Adrenal gland (tissue), 12 donors: ENCODE results near the gene SLC8A2. TPM values are rescaled to one million over a fixed set of nuclear protein-coding genes. Genes with fewer than 3 reads are reported as not detected.

Experiments used
- DNase-seq, 7 donors: peaks; one replicate each; pipeline ENCODE4 v3.0.0-alpha.2; 2019 to 2020
- H3K27ac ChIP-seq, 5 donors: fragments of 200-600 bp; sonication (generic) in 4 of 5; 1 replicate in 3 of 5; 2 replicates in 2 of 5; pipeline versions ENCODE4 v1.5.1 to v1.8.0; 2016 to 2020; ENCODE audit warnings: mild to moderate bottlenecking in 1 of 5
- H3K27me3 ChIP-seq: fragments of 200-600 bp; 2 replicates; pipeline ENCODE4 v1.8.0; 2021
- H3K36me3 ChIP-seq, 2 donors: fragments of 200-600 bp; replicated peaks in 1 of 2; 1 replicate in 1 of 2; 2 replicates in 1 of 2; pipeline versions ENCODE4 v1.5.1 to v1.8.0; 2018 to 2022
- H3K4me1 ChIP-seq, 2 donors: fragments of 200-600 bp; replicated peaks in 1 of 2; 1 replicate in 1 of 2; 2 replicates in 1 of 2; pipeline versions ENCODE4 v1.5.1 to v1.8.0; 2018 to 2021
- H3K4me3 ChIP-seq, 4 donors: fragments of 200-600 bp; sonication (generic) in 3 of 4; one replicate each; pipeline ENCODE4 v1.5.1; 2016 to 2018
- H3K9me3 ChIP-seq, 3 donors: fragments of 200-600 bp; sonication (generic) in 1 of 3; replicated peaks in 1 of 3; 1 replicate in 2 of 3; 2 replicates in 1 of 3; pipeline versions ENCODE4 v1.5.1 to v1.8.0; 2016 to 2021
- POLR2A ChIP-seq, 2 donors: fragments of 450-650 bp; IDR thresholded peaks; one replicate each; pipeline ENCODE4 v1.6.1; 2017; ENCODE audit warnings: antibody characterized with exemption in 2 of 2, mild to moderate bottlenecking in 2 of 2, moderate library complexity in 1 of 2
- WGBS, 4 donors: extraction: QIAGEN DNeasy Blood & Tissue Kit in 2 of 4; methylation state at CpG; one replicate each; pipeline versions ENCODE4 v1.1.5 to v1.1.7; 2013 to 2017; 5-methylcytosine and 5-hydroxymethylcytosine counted together
- intact Hi-C, 2 donors: fragments of 100-400 bp; cut with DNase I; formaldehyde crosslinking; loops; one replicate each; pipeline versions ENCODE4 v1.14.1 to v1.15.0; 2022 to 2023
- polyA plus RNA-seq, 3 donors: library from polyadenylated mRNA; stranded (reverse); fragments of 200-250 nt in 2 of 3; fragments of 350-450 nt in 1 of 3; fragmentation: Illumina TruSeq in 1 of 3; extraction: RNeasy Lipid Tissue Mini Kit (QIAGEN cat#74804) in 1 of 3; gene quantifications; one replicate each; pipeline ENCODE4 v1.2.3, GENCODE V29; 2013 to 2014
- total RNA-seq, 9 donors: library from RNA; depleted of rRNA in 4 of 9; stranded (reverse); fragments of >200 nt in 4 of 9; fragments of 120-200 nt in 1 of 9; fragmentation: NEBNext Ultra II Directional in 1 of 9; extraction: Animal tissue kit (Norgen Biotek cat#: 25700) in 1 of 9; gene quantifications; one replicate each; pipeline versions ENCODE4 v1.1.0 to v1.2.4, GENCODE V29; 2013 to 2023
- TF ChIP-seq, protein P1 (sequence below), 6 experiments: fragments of 450-650 bp in 4 of 6; fragments of 200-600 bp in 2 of 6; sonication (generic) in 1 of 6; IDR thresholded peaks; 1 replicate in 5 of 6; 2 replicates in 1 of 6; pipeline versions ENCODE4 v1.5.1 to v1.8.0; 2016 to 2021; ENCODE audit warnings: antibody characterized with exemption in 6 of 6, mild to moderate bottlenecking in 2 of 6, moderate library complexity in 1 of 6
- donor health status: healthy with polysubstance abuse.
- donor health status: Bipolar disorder and iron deficiency.
- donor health status: DM: yes; HTN: yes; CAD: no.
- donor health status: DM: no; HTN: no; CAD: no.
- donor health status: DM: no; HTN: no; CAD: no.
- donor health status: DM: yes; HTN: yes; CAD: no.

SLC8A2 gene
- total and polyA plus RNA-seq, 12 donors = 0.22 to 6.1 (median 3.0) TPM; not detected in 3

DNA sequence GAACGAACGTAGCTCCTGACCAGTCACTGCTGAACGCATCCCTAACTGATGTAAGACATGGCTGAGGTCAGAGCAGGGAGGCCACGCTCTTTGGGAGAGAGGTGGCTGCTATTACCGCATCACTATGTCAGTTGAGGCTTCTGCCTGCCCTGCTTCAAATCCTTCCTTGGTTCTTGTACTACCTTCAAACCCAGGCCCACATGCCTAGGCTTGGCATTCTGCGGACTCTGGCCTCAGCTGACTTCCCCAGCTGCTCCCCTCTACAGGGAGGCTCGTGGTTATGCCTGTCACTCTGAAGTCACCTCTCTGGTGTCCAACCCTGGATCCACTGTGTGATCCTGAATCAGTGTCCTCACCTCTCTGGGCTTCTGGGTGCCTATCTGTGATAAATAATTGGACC is 37.6 kb downstream of the SLC8A2 start:
- Histone ChIP-seq H3K9me3 (no peaks in the 10 kb centered on the region), H3K36me3 (no peaks in the 10 kb centered on the region), H3K4me1 (peaks cover 6 to 7% of the 10 kb centered on the region in 2 donors), H3K27ac (no peak overlapping the region), H3K4me3 (no peak overlapping the region), H3K27me3 (peaks cover 52% of the 10 kb centered on the region)
- DNase-seq = no peak
- 58 to 75% (median 65%) methylated on average over 6 to 7 of the region's 7 CpGs for WGBS, 4 donors
- intact Hi-C loops = loop anchor here in 1 of 2 donors (10.0 kb wide), 1 partner anchor 151 kb away; no protein-coding TSS in a partner anchor
- TF ChIP-seq POLR2A (IDR thresholded peaks at IDR 0.05) = no peak
- TF ChIP-seq, protein P1, sequence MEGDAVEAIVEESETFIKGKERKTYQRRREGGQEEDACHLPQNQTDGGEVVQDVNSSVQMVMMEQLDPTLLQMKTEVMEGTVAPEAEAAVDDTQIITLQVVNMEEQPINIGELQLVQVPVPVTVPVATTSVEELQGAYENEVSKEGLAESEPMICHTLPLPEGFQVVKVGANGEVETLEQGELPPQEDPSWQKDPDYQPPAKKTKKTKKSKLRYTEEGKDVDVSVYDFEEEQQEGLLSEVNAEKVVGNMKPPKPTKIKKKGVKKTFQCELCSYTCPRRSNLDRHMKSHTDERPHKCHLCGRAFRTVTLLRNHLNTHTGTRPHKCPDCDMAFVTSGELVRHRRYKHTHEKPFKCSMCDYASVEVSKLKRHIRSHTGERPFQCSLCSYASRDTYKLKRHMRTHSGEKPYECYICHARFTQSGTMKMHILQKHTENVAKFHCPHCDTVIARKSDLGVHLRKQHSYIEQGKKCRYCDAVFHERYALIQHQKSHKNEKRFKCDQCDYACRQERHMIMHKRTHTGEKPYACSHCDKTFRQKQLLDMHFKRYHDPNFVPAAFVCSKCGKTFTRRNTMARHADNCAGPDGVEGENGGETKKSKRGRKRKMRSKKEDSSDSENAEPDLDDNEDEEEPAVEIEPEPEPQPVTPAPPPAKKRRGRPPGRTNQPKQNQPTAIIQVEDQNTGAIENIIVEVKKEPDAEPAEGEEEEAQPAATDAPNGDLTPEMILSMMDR (IDR thresholded peaks at IDR 0.05) = no peak

DNA sequence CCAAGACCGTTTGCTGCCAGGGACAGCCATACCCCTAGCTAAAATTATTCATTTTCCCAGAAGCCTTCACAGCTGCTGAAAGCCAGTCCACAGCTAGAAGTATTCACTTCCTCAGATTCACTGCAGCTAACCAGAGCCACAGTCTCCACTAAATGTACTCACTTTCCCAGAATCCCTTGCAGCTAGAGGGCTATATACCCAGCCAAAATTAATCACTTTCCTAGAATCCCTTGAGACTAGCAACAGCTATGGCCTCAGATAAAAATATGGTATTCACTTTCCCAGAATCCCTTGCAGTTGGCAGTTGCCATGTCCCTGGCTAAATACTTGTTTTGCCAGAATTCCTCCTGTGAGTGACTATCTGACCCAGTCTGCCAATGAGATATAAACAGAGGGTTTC is 38.6 kb downstream of the SLC8A2 start:
- no peak for DNase-seq
- 30 to 48% (median 34%) methylated on average over 1 of the region's 1 CpG for WGBS, 4 donors
- H3K9me3 ChIP-seq = no peaks in the 10 kb centered on the region
- H3K36me3 ChIP-seq = no peaks in the 10 kb centered on the region
- TF ChIP-seq, protein P1 (IDR thresholded peaks at IDR 0.05) = no peak
- TF ChIP-seq POLR2A (IDR thresholded peaks at IDR 0.05) = no peak
- H3K27me3 ChIP-seq = peaks cover 52% of the 10 kb centered on the region
- H3K27ac ChIP-seq = no peak overlapping the region
- no peak overlapping the region for H3K4me3 ChIP-seq
- H3K4me1 ChIP-seq = peaks cover 7 to 8% of the 10 kb centered on the region in 2 donors
- intact Hi-C loops = loop anchor here in 1 of 2 donors (10.0 kb wide), 1 partner anchor 152 kb away; no protein-coding TSS in a partner anchor

DNA sequence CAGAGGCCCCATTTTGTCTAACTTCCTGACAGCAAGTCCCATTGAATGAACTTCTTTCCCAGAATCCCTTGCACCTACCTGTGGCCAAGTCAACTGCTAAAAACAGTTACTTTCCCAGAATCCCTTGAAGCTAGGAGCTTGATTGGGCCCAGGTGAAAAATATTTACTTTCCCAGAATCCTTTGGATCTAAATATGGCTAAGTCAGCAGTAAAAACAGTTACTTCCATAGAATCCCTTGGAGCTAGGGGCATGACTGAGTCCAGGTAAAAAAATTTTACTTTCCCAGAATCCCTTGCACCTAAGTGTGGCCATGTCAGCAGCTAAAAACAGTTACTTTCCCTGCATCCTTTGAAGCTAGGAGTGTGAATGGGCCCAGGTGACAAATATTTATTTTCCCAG is 39.2 kb downstream of the SLC8A2 start:
- TF ChIP-seq, protein P1 (IDR thresholded peaks at IDR 0.05) = no peak
- no peak for TF ChIP-seq POLR2A (IDR thresholded peaks at IDR 0.05)
- DNase-seq = no peak
- H3K4me1 ChIP-seq = peaks cover 7 to 10% of the 10 kb centered on the region in 2 donors
- no peaks in the 10 kb centered on the region for H3K36me3 ChIP-seq
- no peak overlapping the region for H3K27ac ChIP-seq
- H3K4me3 ChIP-seq = no peak overlapping the region
- intact Hi-C loops = loop anchor here in 1 of 2 donors (10.0 kb wide), 1 partner anchor 152 kb away; no protein-coding TSS in a partner anchor
- H3K9me3 ChIP-seq = no peaks in the 10 kb centered on the region
- peaks cover 47% of the 10 kb centered on the region for H3K27me3 ChIP-seq

DNA sequence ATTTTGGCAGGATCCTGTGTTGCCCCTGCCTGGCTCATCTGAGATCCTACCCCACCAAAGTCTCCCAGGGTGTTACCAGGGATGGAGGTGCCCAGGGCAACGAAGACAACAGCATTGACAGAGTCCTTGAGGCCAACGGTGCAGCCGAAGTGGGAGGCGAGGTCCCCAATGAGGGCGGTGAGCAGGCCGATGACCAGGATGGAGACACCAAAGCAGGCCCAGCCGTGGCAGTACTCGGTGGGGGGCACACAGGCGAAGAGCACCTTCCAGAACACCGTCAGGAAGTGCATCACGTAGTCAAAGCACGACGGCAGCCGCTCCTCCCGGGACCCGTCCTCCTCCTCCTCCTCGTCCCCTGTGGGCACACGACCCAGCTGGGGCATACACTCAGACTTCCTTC is 39.6 kb downstream of the SLC8A2 start:
- 68 to 76% (median 69%) methylated on average over 16 to 18 of the region's 18 CpGs for whole genome bisulfite sequencing, 4 donors
- H3K4me3 ChIP-seq = no peak overlapping the region
- H3K27me3 ChIP-seq = peaks cover 45% of the 10 kb centered on the region
- no peak for DNase-seq
- no peaks in the 10 kb centered on the region for H3K36me3 ChIP-seq
- H3K9me3 ChIP-seq = no peaks in the 10 kb centered on the region
- no peak overlapping the region for H3K27ac ChIP-seq
- H3K4me1 ChIP-seq = peaks cover 7 to 10% of the 10 kb centered on the region in 2 donors
- TF ChIP-seq, protein P1 (IDR thresholded peaks at IDR 0.05) = no peak
- no peak for TF ChIP-seq POLR2A (IDR thresholded peaks at IDR 0.05)
- intact Hi-C loops = loop anchor here in 1 of 2 donors (10.0 kb wide), 1 partner anchor 153 kb away; no protein-coding TSS in a partner anchor
